SK-N-SH (cell line): ENCODE data around the gene PCGF3. TPM values are rescaled to one million over a fixed set of nuclear protein-coding genes. Genes with fewer than 3 reads are reported as not detected.

ENCODE experiments used
- CTCF ChIA-PET: fragments of 300-600, 350-600 bp; formaldehyde crosslinking; extraction: SDS; loops from one replicate; lab custom pipeline; 2021; lab: Yijun Ruan, JAX
- POLR2A ChIA-PET: fragments of 350-600 bp; sonication (Branson Sonifier 250); formaldehyde crosslinking; extraction: SDS; loops from one replicate; lab custom pipeline; 2020; ENCODE audit warnings: antibody characterized with exemption, inconsistent platforms; lab: Yijun Ruan, JAX
- DNase-seq: peaks from one replicate; pipeline ENCODE4 v3.0.0; 2012
- H2AFZ ChIP-seq: fragments of 200-600 bp; sonication (generic); 2 replicates; pipeline ENCODE4 v1.8.1; 2016; ENCODE audit warnings: antibody characterized with exemption, mild to moderate bottlenecking, low read depth
- H3F3A ChIP-seq: fragments of 200-600 bp; sonication (generic); replicated peaks from 2 replicates; pipeline ENCODE3; 2016; ENCODE audit warnings: antibody characterized with exemption, mild to moderate bottlenecking; ENCODE audit not compliant: insufficient read depth
- H3K27ac ChIP-seq, 2 experiments: fragments of 200-500 bp in 1 of 2; fragments of 200-600 bp in 1 of 2; sonication (Bioruptor generic) in 1 of 2; sonication (generic), shearing (Covaris generic) in 1 of 2; 2 replicates each; pipeline versions ENCODE4 v1.5.1 to v1.6.1; 2014 to 2016; ENCODE audit warnings: low read depth in 2 of 2, inconsistent platforms in 1 of 2, low read length in 1 of 2, mild to moderate bottlenecking in 1 of 2, mixed read lengths in 1 of 2
- H3K27me3 ChIP-seq: fragments of 200-600 bp; sonication (generic), shearing (Covaris generic); 2 replicates; pipeline ENCODE4 v1.6.1; 2016; ENCODE audit warnings: mixed run types; ENCODE audit not compliant: insufficient read depth
- H3K36me3 ChIP-seq, 2 experiments: fragments of 200-500 bp in 1 of 2; fragments of 200-600 bp in 1 of 2; sonication (Bioruptor generic) in 1 of 2; sonication (generic) in 1 of 2; replicated peaks in 1 of 2; 2 replicates each; pipeline versions ENCODE3 to v1.5.1; 2014 to 2016; ENCODE audit warnings: low read length in 1 of 2, mild to moderate bottlenecking in 1 of 2; ENCODE audit not compliant: insufficient read depth in 2 of 2, control insufficient read depth in 1 of 2
- H3K4me1 ChIP-seq, 2 experiments: fragments of 200-500 bp in 1 of 2; fragments of 200-600 bp in 1 of 2; sonication (Bioruptor generic) in 1 of 2; sonication (generic), shearing (Covaris generic) in 1 of 2; 2 replicates each; pipeline versions ENCODE4 v1.5.1 to v1.6.1; 2014 to 2016; ENCODE audit warnings: low read depth in 1 of 2, low read length in 1 of 2, mixed run types in 1 of 2; ENCODE audit not compliant: insufficient read depth in 2 of 2, control insufficient read depth in 1 of 2
- H3K4me2 ChIP-seq: fragments of 200-600 bp; sonication (generic), shearing (Covaris generic); 2 replicates; pipeline ENCODE4 v1.6.1; 2017; ENCODE audit warnings: mixed run types
- H3K4me3 ChIP-seq, 2 experiments: fragments of 200-500 bp in 1 of 2; fragments of 200-600 bp in 1 of 2; sonication (Bioruptor generic) in 1 of 2; sonication (generic), shearing (Covaris generic) in 1 of 2; 2 replicates each; pipeline versions ENCODE4 v1.5.1 to v1.8.1; 2014 to 2016; ENCODE audit warnings: low read depth in 2 of 2, inconsistent platforms in 1 of 2, low read length in 1 of 2, mild to moderate bottlenecking in 1 of 2, mixed read lengths in 1 of 2, moderate library complexity in 1 of 2
- H3K79me2 ChIP-seq: fragments of 200-600 bp; sonication (generic); 2 replicates; pipeline ENCODE4 v1.8.1; 2017; ENCODE audit warnings: mild to moderate bottlenecking; ENCODE audit not compliant: insufficient read depth
- H3K9ac ChIP-seq: fragments of 200-600 bp; sonication (generic); 2 replicates; pipeline ENCODE4 v1.6.1; 2017; ENCODE audit warnings: mixed run types
- H3K9me2 ChIP-seq: fragments of 200-600 bp; sonication (generic); 2 replicates; pipeline ENCODE4 v1.6.1; 2017; ENCODE audit warnings: mixed run types
- H3K9me3 ChIP-seq: fragments of 200-600 bp; sonication (generic); 2 replicates; pipeline ENCODE4 v1.6.1; 2017; ENCODE audit warnings: mixed run types, mild to moderate bottlenecking, moderate library complexity
- H4K20me1 ChIP-seq: fragments of 200-600 bp; sonication (generic); 2 replicates; pipeline ENCODE4 v1.6.1; 2017; ENCODE audit warnings: mild to moderate bottlenecking, mixed run types; ENCODE audit not compliant: insufficient read depth
- ELF1 ChIP-seq: IDR thresholded peaks from 2 replicates; pipeline ENCODE4 v1.4.0; 2012
- FOSL2 ChIP-seq: IDR thresholded peaks from 2 replicates; pipeline ENCODE4 v1.4.0; 2012; ENCODE audit warnings: low read depth, mild to moderate bottlenecking, moderate library complexity, borderline replicate concordance
- FOXM1 ChIP-seq: IDR thresholded peaks from 2 replicates; pipeline ENCODE4 v1.4.0; 2012; ENCODE audit warnings: low read depth, mild to moderate bottlenecking
- GATA2 ChIP-seq: sonication (generic); formaldehyde crosslinking; IDR thresholded peaks from 2 replicates; pipeline ENCODE4 v1.5.0; 2020; ENCODE audit warnings: mild to moderate bottlenecking, missing genetic modification reagents
- JUND ChIP-seq: IDR thresholded peaks from 2 replicates; pipeline ENCODE4 v1.4.0; 2012
- MXI1 ChIP-seq: IDR thresholded peaks from 2 replicates; pipeline ENCODE4 v1.6.1; 2012; ENCODE audit warnings: mild to moderate bottlenecking, low read depth, low read length, improper control_type of control experiment
- RAD21 ChIP-seq: IDR thresholded peaks from 2 replicates; pipeline ENCODE4 v1.6.1; 2012; ENCODE audit warnings: mild to moderate bottlenecking, low read length
- RCOR1 ChIP-seq: fragments of 150-350 bp; IDR thresholded peaks from 2 replicates; pipeline ENCODE4 v1.6.1; 2017; ENCODE audit warnings: antibody characterized with exemption, low read length
- WGBS: methylation state at CpG from one replicate; pipeline ENCODE4 v1.1.6; 2017; ENCODE audit warnings: low lambda C conversion rate; 5-methylcytosine and 5-hydroxymethylcytosine counted together
- polyA plus RNA-seq, 3 experiments: library from polyadenylated mRNA; depleted of rRNA; stranded (reverse); fragments of >200 nt; gene quantifications; 2 replicates each; pipeline ENCODE4 v1.2.3, GENCODE V29; 2012
- TF ChIP-seq, protein P1 (sequence below): IDR thresholded peaks from 2 replicates; pipeline ENCODE4 v1.4.0; 2012; ENCODE audit warnings: low read depth, borderline replicate concordance

Gene PCGF3
- polyA plus RNA-seq, 1 of the 3 experiments (the other 2 are of a cell fraction) = 44.8 TPM

GRCh38 chr4:819401-820229, 114.0 kb downstream of the PCGF3 start:
- Histone ChIP-seq H4K20me1 (no peaks in the 10 kb centered on the region), H3K9ac (no peak overlapping the region), H3K27me3 (peaks cover 18% of the 10 kb centered on the region; the same call in 1 of the 2 replicates), H3F3A (no peaks in the 10 kb centered on the region), H3K36me3 (no peaks in the 10 kb centered on the region), H3K4me3 (no peak overlapping the region), H3K4me1 (peaks cover 0 to 12% of the 10 kb centered on the region in 2 experiments; a peak in 1 of 4 replicates), H3K27ac (no peak overlapping the region), H3K4me2 (no peak overlapping the region), H3K9me3 (no peaks in the 10 kb centered on the region), H3K9me2 (no peaks in the 10 kb centered on the region), H2AFZ (no peak overlapping the region), H3K79me2 (no peaks in the 10 kb centered on the region)
- POLR2A ChIA-PET = no interaction called here
- no peak for DNase-seq
- 72% methylated on average over 16 of the region's 20 CpGs for WGBS
- CTCF ChIA-PET = no interaction called here
- TF ChIP-seq JUND = no peak
- no peak for TF ChIP-seq FOXM1
- TF ChIP-seq FOSL2 = no peak
- TF ChIP-seq RCOR1 = no peak
- TF ChIP-seq, protein P1, sequence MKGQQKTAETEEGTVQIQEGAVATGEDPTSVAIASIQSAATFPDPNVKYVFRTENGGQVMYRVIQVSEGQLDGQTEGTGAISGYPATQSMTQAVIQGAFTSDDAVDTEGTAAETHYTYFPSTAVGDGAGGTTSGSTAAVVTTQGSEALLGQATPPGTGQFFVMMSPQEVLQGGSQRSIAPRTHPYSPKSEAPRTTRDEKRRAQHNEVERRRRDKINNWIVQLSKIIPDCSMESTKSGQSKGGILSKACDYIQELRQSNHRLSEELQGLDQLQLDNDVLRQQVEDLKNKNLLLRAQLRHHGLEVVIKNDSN = no peak
- TF ChIP-seq MXI1 = no peak
- no peak for TF ChIP-seq ELF1
- TF ChIP-seq RAD21 = no peak
- no peak for TF ChIP-seq GATA2

Other genes with a start within 250 kb of the PCGF3 start
- 5.7 and 7.6 TPM in 2 replicates for gene ZNF721, start 206.7 kb upstream of the PCGF3 start, polyA plus RNA-seq (2012; rRNA removed)
- gene PIGG, start 206.6 kb upstream of the PCGF3 start, polyA plus RNA-seq (2012; rRNA removed) = 58.0 and 67.8 TPM in 2 replicates
- gene TMEM271, start 129.5 kb upstream of the PCGF3 start, polyA plus RNA-seq (2012; rRNA removed) = not detected in 2 replicates
- gene PDE6B, start 80.3 kb upstream of the PCGF3 start, polyA plus RNA-seq (2012; rRNA removed) = 1.2 and 1.5 TPM in 2 replicates
- 976 and 1,185 TPM in 2 replicates for gene ATP5ME, start 31.6 kb upstream of the PCGF3 start, polyA plus RNA-seq (2012; rRNA removed)
- gene MYL5, start 31.3 kb upstream of the PCGF3 start, polyA plus RNA-seq (2012; rRNA removed) = 46.9 and 51.7 TPM in 2 replicates
- gene SLC49A3, start 16.7 kb upstream of the PCGF3 start, polyA plus RNA-seq (2012; rRNA removed) = 0.05 and 0.15 TPM in 2 replicates
- 0.56 and 0.65 TPM in 2 replicates for gene CPLX1, start 120.3 kb downstream of the PCGF3 start, polyA plus RNA-seq (2012; rRNA removed)
- 35.9 and 36.1 TPM in 2 replicates for gene GAK, start 226.5 kb downstream of the PCGF3 start, polyA plus RNA-seq (2012; rRNA removed)
- 43.1 and 54.2 TPM in 2 replicates for gene TMEM175, start 226.6 kb downstream of the PCGF3 start, polyA plus RNA-seq (2012; rRNA removed)